Neuronal stem cell (in vitro differentiated cells): ENCODE measurements around the gene DUOXA1.

Experiments used
- DNase-seq: peaks from one replicate; pipeline ENCODE4 v3.0.0-alpha.2; 2013; ENCODE audit warnings: low spot score
- H2AFZ ChIP-seq: one replicate; pipeline ENCODE4 v1.6.1; 2013; ENCODE audit warnings: mild to moderate bottlenecking, low read length, inconsistent platforms
- H2AK5ac ChIP-seq: 2 replicates; pipeline ENCODE4 v1.6.1; 2013; ENCODE audit warnings: low read depth, mild to moderate bottlenecking, inconsistent platforms, low read length, moderate library complexity, mixed read lengths
- H2BK120ac ChIP-seq: 2 replicates; pipeline ENCODE4 v1.6.1; 2013; ENCODE audit warnings: low read depth, mild to moderate bottlenecking, inconsistent platforms, low read length, moderate library complexity, mixed read lengths
- H2BK12ac ChIP-seq: one replicate; pipeline ENCODE4 v1.6.1; 2013; ENCODE audit warnings: low read length, inconsistent platforms
- H2BK15ac ChIP-seq: 2 replicates; pipeline ENCODE4 v1.6.1; 2013; ENCODE audit warnings: mild to moderate bottlenecking, low read length, inconsistent platforms, mixed read lengths
- H2BK5ac ChIP-seq: one replicate; pipeline ENCODE4 v1.6.1; 2013; ENCODE audit warnings: inconsistent platforms, mild to moderate bottlenecking, low read length, moderate library complexity
- H3K14ac ChIP-seq: one replicate; pipeline ENCODE4 v1.6.1; 2013; ENCODE audit warnings: low read length, inconsistent platforms
- H3K18ac ChIP-seq: 2 replicates; pipeline ENCODE4 v1.6.1; 2013; ENCODE audit warnings: low read length, inconsistent platforms
- H3K23ac ChIP-seq: 2 replicates; pipeline ENCODE4 v1.6.1; 2013; ENCODE audit warnings: low read depth, mild to moderate bottlenecking, mixed read lengths, low read length, inconsistent platforms; ENCODE audit not compliant: poor library complexity
- H3K27ac ChIP-seq: replicated peaks from 3 replicates; pipeline ENCODE4 v1.5.1; 2013; ENCODE audit warnings: low read length, inconsistent platforms
- H3K27me3 ChIP-seq, 3 experiments: 2 replicates each; pipeline ENCODE4 v1.6.1; 2013; ENCODE audit warnings: low read length in 3 of 3, mild to moderate bottlenecking in 2 of 3, inconsistent platforms in 1 of 3, low read depth in 1 of 3, mixed read lengths in 1 of 3, moderate library complexity in 1 of 3; ENCODE audit not compliant: control insufficient read depth in 3 of 3, insufficient read depth in 3 of 3
- H3K36me3 ChIP-seq, 2 donors: replicated peaks in 1 of 2; 2 replicates each; pipeline ENCODE4 v1.6.1; 2013; ENCODE audit warnings: low read length in 2 of 2; ENCODE audit not compliant: control insufficient read depth in 2 of 2, insufficient read depth in 2 of 2
- H3K4ac ChIP-seq: 2 replicates; pipeline ENCODE4 v1.6.1; 2013; ENCODE audit warnings: inconsistent platforms, mild to moderate bottlenecking, low read length, moderate library complexity
- H3K4me1 ChIP-seq, 2 donors: 1 replicate in 1 of 2; 2 replicates in 1 of 2; pipeline ENCODE4 v1.6.1; 2013; ENCODE audit warnings: low read length in 2 of 2, low read depth in 1 of 2; ENCODE audit not compliant: control insufficient read depth in 2 of 2, insufficient read depth in 1 of 2
- H3K4me2 ChIP-seq: one replicate; pipeline ENCODE4 v1.6.1; 2013; ENCODE audit warnings: mild to moderate bottlenecking, low read length, inconsistent platforms; ENCODE audit not compliant: insufficient read depth, poor library complexity, severe bottlenecking
- H3K4me3 ChIP-seq, 2 donors: 2 replicates each; pipeline ENCODE4 v1.5.1; 2013; ENCODE audit warnings: low read length in 2 of 2, mild to moderate bottlenecking in 2 of 2, inconsistent platforms in 1 of 2, moderate library complexity in 1 of 2
- H3K79me1 ChIP-seq: one replicate; pipeline ENCODE4 v1.6.1; 2013; ENCODE audit warnings: low read depth, mild to moderate bottlenecking, inconsistent platforms, low read length, moderate library complexity
- H3K9ac ChIP-seq: one replicate; pipeline ENCODE4 v1.6.1; 2013; ENCODE audit warnings: mild to moderate bottlenecking, low read depth, low read length, inconsistent platforms; ENCODE audit not compliant: poor library complexity
- H3K9me3 ChIP-seq, 2 donors: replicated peaks in 1 of 2; 2 replicates each; pipeline versions ENCODE3 to v1.6.1; 2013; ENCODE audit warnings: low read length in 2 of 2, mild to moderate bottlenecking in 2 of 2, inconsistent platforms in 1 of 2, low read depth in 1 of 2, mixed read lengths in 1 of 2, moderate library complexity in 1 of 2; ENCODE audit not compliant: control insufficient read depth in 2 of 2, insufficient read depth in 1 of 2
- H4K8ac ChIP-seq: one replicate; pipeline ENCODE4 v1.6.1; 2013; ENCODE audit warnings: low read depth, mild to moderate bottlenecking, inconsistent platforms, low read length, moderate library complexity
- H4K91ac ChIP-seq: one replicate; pipeline ENCODE4 v1.6.1; 2013; ENCODE audit warnings: low read length, low read depth, mild to moderate bottlenecking, inconsistent platforms; ENCODE audit not compliant: poor library complexity
- WGBS, 2 donors: extraction: QIAGEN DNeasy Blood & Tissue Kit; methylation state at CpG; one replicate each; pipeline ENCODE4 v1.1.7; 2013; ENCODE audit warnings: missing lambda C conversion rate in 2 of 2, mixed read lengths in 1 of 2; ENCODE audit not compliant: insufficient read length in 2 of 2, insufficient replicate concordance in 1 of 2; ENCODE audit errors: extremely low coverage in 2 of 2; 5-methylcytosine and 5-hydroxymethylcytosine counted together

The DUOXA1 gene

GRCh38 chr15:45130291-45131000 lies 767 bp upstream of the DUOXA1 start:
- peak overlapping the region; percentile 24 for H3K18ac ChIP-seq
- H2BK5ac ChIP-seq: no peak overlapping the region
- no peak overlapping the region for H3K4ac ChIP-seq
- no peaks in the 10 kb centered on the region for H3K36me3 ChIP-seq
- H3K4me3 ChIP-seq: no peak overlapping the region
- peaks cover 33 to 95% (median 87%) of the 10 kb centered on the region in 3 experiments for H3K27me3 ChIP-seq
- H4K91ac ChIP-seq: no peak overlapping the region
- H2AK5ac ChIP-seq: no peak overlapping the region
- no peaks in the 10 kb centered on the region for H3K4me1 ChIP-seq
- H3K14ac ChIP-seq: no peak overlapping the region
- H3K9ac ChIP-seq: no peak overlapping the region
- peaks cover 3 to 6% of the 10 kb centered on the region in 2 donors for H3K9me3 ChIP-seq
- no peak for DNase-seq
- no CpG with 5 or more reads among the region's 7 CpGs for WGBS, 2 donors
- no peak overlapping the region for H2BK15ac ChIP-seq
- no peaks in the 10 kb centered on the region for H3K79me1 ChIP-seq
- H3K23ac ChIP-seq: no peak overlapping the region
- no peak overlapping the region for H4K8ac ChIP-seq
- H3K4me2 ChIP-seq: no peak overlapping the region
- no peak overlapping the region for H2BK12ac ChIP-seq
- H2AFZ ChIP-seq: no peak overlapping the region
- H3K27ac ChIP-seq: no peak overlapping the region
- H2BK120ac ChIP-seq: no peak overlapping the region

- no peak overlapping the region for H2BK120ac ChIP-seq
- H3K23ac ChIP-seq: peak overlapping the region; percentile 37
- no peak for DNase-seq
- H3K27ac ChIP-seq: no peak overlapping the region
- H3K4me2 ChIP-seq: peak overlapping the region; percentile 55
- peak overlapping the region; percentile 23 for H3K14ac ChIP-seq
- WGBS, 2 donors: no CpG with 5 or more reads among the region's 47 CpGs
- no peaks in the 10 kb centered on the region for H3K36me3 ChIP-seq
- no peaks in the 10 kb centered on the region for H3K4me1 ChIP-seq
- H2BK15ac ChIP-seq: no peak overlapping the region
- no peak overlapping the region for H4K8ac ChIP-seq
- no peak overlapping the region for H3K9ac ChIP-seq
- peaks cover 0 to 1% of the 10 kb centered on the region in 2 donors for H3K9me3 ChIP-seq
- peaks cover 24 to 91% (median 82%) of the 10 kb centered on the region in 3 experiments for H3K27me3 ChIP-seq
- no peak overlapping the region for H2AK5ac ChIP-seq
- peak overlapping the region in 1 of 2 donors; percentile 22 for H3K4me3 ChIP-seq
- H3K18ac ChIP-seq: peak overlapping the region; percentile 46
- no peak overlapping the region for H4K91ac ChIP-seq
- no peak overlapping the region for H2BK12ac ChIP-seq
- H3K79me1 ChIP-seq: no peaks in the 10 kb centered on the region
- no peak overlapping the region for H3K4ac ChIP-seq
- H2BK5ac ChIP-seq: no peak overlapping the region
- H2AFZ ChIP-seq: peak overlapping the region; percentile 78
These were observed 574 bp downstream of the DUOXA1 start for GRCh38 chr15:45128971-45129639.

GRCh38 chr15:45126535-45127158 lies 3.0 kb downstream of the DUOXA1 start:
- H3K18ac ChIP-seq: no peak overlapping the region
- H3K4me3 ChIP-seq: no peak overlapping the region
- DNase-seq: no peak

GRCh38 chr15:45123397-45123796 lies 6.3 kb downstream of the DUOXA1 start:
- H4K8ac ChIP-seq: no peak overlapping the region
- H3K4me3 ChIP-seq: no peak overlapping the region
- H4K91ac ChIP-seq: no peak overlapping the region
- H3K14ac ChIP-seq: no peak overlapping the region
- H3K9me3 ChIP-seq: no peaks in the 10 kb centered on the region
- no peak overlapping the region for H2BK12ac ChIP-seq
- H2BK120ac ChIP-seq: no peak overlapping the region
- H2AK5ac ChIP-seq: no peak overlapping the region
- no peak overlapping the region for H2AFZ ChIP-seq
- no peak overlapping the region for H3K4me2 ChIP-seq
- no peaks in the 10 kb centered on the region for H3K4me1 ChIP-seq
- no peak overlapping the region for H3K4ac ChIP-seq
- no peaks in the 10 kb centered on the region for H3K36me3 ChIP-seq
- no peak overlapping the region for H3K18ac ChIP-seq
- peaks cover 3 to 80% (median 45%) of the 10 kb centered on the region in 3 experiments for H3K27me3 ChIP-seq
- no peak overlapping the region for H2BK5ac ChIP-seq
- no peak overlapping the region for H3K27ac ChIP-seq
- H3K9ac ChIP-seq: no peak overlapping the region
- DNase-seq: no peak
- H2BK15ac ChIP-seq: no peak overlapping the region
- no peak overlapping the region for H3K23ac ChIP-seq
- H3K79me1 ChIP-seq: no peaks in the 10 kb centered on the region

More at GRCh38 chr15:45126535-45127158, 3.0 kb downstream of the DUOXA1 start:
- Histone ChIP-seq H3K4me1 (no peaks in the 10 kb centered on the region), H3K9ac (no peak overlapping the region), H3K23ac (no peak overlapping the region), H4K8ac (no peak overlapping the region), H2AK5ac (no peak overlapping the region), H2AFZ (no peak overlapping the region), H4K91ac (no peak overlapping the region), H2BK5ac (no peak overlapping the region), H3K27ac (no peak overlapping the region), H2BK12ac (no peak overlapping the region), H3K79me1 (no peaks in the 10 kb centered on the region), H2BK120ac (no peak overlapping the region), H3K4ac (no peak overlapping the region), H3K9me3 (peaks cover 0 to 1% of the 10 kb centered on the region in 2 donors), H3K36me3 (no peaks in the 10 kb centered on the region), H3K27me3 (peaks cover 20 to 87% (median 72%) of the 10 kb centered on the region in 3 experiments), H3K4me2 (no peak overlapping the region), H2BK15ac (no peak overlapping the region), H3K14ac (no peak overlapping the region)
- 100% methylated on average over 2 of the region's 2 CpGs; no CpG with 5 or more reads in 1 of the 2 donors for WGBS, 2 donors
